ENCODE measurements around the gene SH3RF2. TPM values are rescaled to one million over a fixed set of nuclear protein-coding genes. Genes with fewer than 3 reads are reported as not detected.

Gene SH3RF2
- polyA plus RNA-seq, 3 donors, result not detected

DNA sequence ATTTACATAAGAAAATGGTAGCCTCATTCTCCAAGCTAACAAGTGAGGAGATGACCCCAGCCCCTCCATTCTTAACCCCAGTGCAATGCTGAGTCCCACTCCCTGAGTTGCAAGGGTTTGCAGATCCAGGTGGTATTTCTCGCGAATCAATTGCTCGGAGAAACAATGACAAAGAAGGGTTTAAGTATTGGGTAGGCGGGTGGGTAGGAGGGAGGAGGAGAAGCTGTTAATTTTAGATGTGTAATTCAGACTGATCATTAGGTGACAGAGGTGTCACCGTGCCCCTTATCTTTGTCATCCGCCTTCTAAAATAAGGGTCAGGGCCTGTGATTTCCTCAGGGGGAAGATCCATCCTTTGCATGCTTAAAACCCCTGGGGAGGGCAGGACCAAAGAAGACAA lies 17.0 kb upstream of the SH3RF2 start:
- Mint-ChIP-seq H3K36me3 (no peaks in the 10 kb centered on the region), H3K9me3 (peaks cover 0 to 1% (median 0%) of the 10 kb centered on the region in 7 donors), H3K4me1 (no peaks in the 10 kb centered on the region), H3K27me3 (ENCODE audit: low read depth in 3 of 3) (peaks cover 0 to 4% (median 1%) of the 10 kb centered on the region in 3 donors), H3K27ac (no peak overlapping the region), H3K4me3 (no peak overlapping the region)
- Histone ChIP-seq H3K9me3 (replicated peaks in 1 of 2; ENCODE audit: control insufficient read depth in 1 of 2, insufficient read depth in 1 of 2, low read length in 2 of 2) (no peaks in the 10 kb centered on the region), H3K36me3 (replicated peaks in 1 of 2; ENCODE audit: control insufficient read depth in 1 of 2, insufficient read depth in 2 of 2, low read length in 2 of 2) (no peaks in the 10 kb centered on the region), H4K20me1 (ENCODE audit: insufficient read depth, low read length) (no peaks in the 10 kb centered on the region), H3K4me1 (ENCODE audit: control insufficient read depth in 1 of 2, insufficient read depth in 2 of 2, low read length in 2 of 2) (no peaks in the 10 kb centered on the region), H3K27me3 (ENCODE audit: control insufficient read depth in 2 of 2, insufficient read depth in 2 of 2, low read length in 2 of 2) (peaks cover 0 to 3% of the 10 kb centered on the region in 2 donors), H3K4me3 (replicated peaks in 1 of 3; ENCODE audit: low read depth in 2 of 3, low read length in 3 of 3) (no peak overlapping the region), H3K4me2 (replicated peaks; ENCODE audit: extremely low read depth, low read length, poor library complexity, severe bottlenecking) (no peak overlapping the region), H3K79me2 (ENCODE audit: insufficient read depth, low read length) (no peaks in the 10 kb centered on the region), H3K27ac (ENCODE audit: low read depth in 1 of 2, low read length in 2 of 2) (no peak overlapping the region), H3K9ac (ENCODE audit: insufficient read depth, low read length, poor library complexity, severe bottlenecking) (no peak overlapping the region), H2AFZ (ENCODE audit: insufficient read depth, low read depth, low read length, poor library complexity, severe bottlenecking) (no peak overlapping the region)
- WGBS (ENCODE audit: insufficient coverage), result 100% methylated on average over 6 of the region's 6 CpGs
- intact Hi-C loops (cut with micrococcal nuclease), result no loop called here
- DNase-seq, result no peak
- no peak for TF ChIP-seq CTCF (IDR thresholded peaks at IDR 0.05)

GRCh38 chr5:145920542-145921210 lies 15.7 kb upstream of the SH3RF2 start:
- peaks cover 0 to 1% (median 0%) of the 10 kb centered on the region in 7 donors for H3K9me3 Mint-ChIP-seq
- no peak overlapping the region for H3K27ac Mint-ChIP-seq
- no peaks in the 10 kb centered on the region for H3K4me1 Mint-ChIP-seq
- no peak overlapping the region for H2AFZ ChIP-seq (ENCODE audit: insufficient read depth, low read depth, low read length, poor library complexity, severe bottlenecking)
- H3K36me3 ChIP-seq (replicated peaks in 1 of 2; ENCODE audit: control insufficient read depth in 1 of 2, insufficient read depth in 2 of 2, low read length in 2 of 2), result no peaks in the 10 kb centered on the region
- H3K9me3 ChIP-seq (replicated peaks in 1 of 2; ENCODE audit: control insufficient read depth in 1 of 2, insufficient read depth in 1 of 2, low read length in 2 of 2), result no peaks in the 10 kb centered on the region
- 83% methylated on average over 1 of the region's 1 CpG for WGBS (ENCODE audit: insufficient coverage)
- H3K27ac ChIP-seq (ENCODE audit: low read depth in 1 of 2, low read length in 2 of 2), result no peak overlapping the region
- H3K36me3 Mint-ChIP-seq, result no peaks in the 10 kb centered on the region
- TF ChIP-seq CTCF (IDR thresholded peaks at IDR 0.05), result no peak
- H4K20me1 ChIP-seq (ENCODE audit: insufficient read depth, low read length), result no peaks in the 10 kb centered on the region
- H3K27me3 ChIP-seq (ENCODE audit: control insufficient read depth in 2 of 2, insufficient read depth in 2 of 2, low read length in 2 of 2), result peaks cover 0 to 3% of the 10 kb centered on the region in 2 donors
- H3K79me2 ChIP-seq (ENCODE audit: insufficient read depth, low read length), result no peaks in the 10 kb centered on the region
- no peak overlapping the region for H3K4me3 ChIP-seq (replicated peaks in 1 of 3; ENCODE audit: low read depth in 2 of 3, low read length in 3 of 3)
- H3K9ac ChIP-seq (ENCODE audit: insufficient read depth, low read length, poor library complexity, severe bottlenecking), result no peak overlapping the region
- H3K4me3 Mint-ChIP-seq, result no peak overlapping the region
- intact Hi-C loops (cut with micrococcal nuclease), result no loop called here
- DNase-seq, result no peak
- no peak overlapping the region for H3K4me2 ChIP-seq (replicated peaks; ENCODE audit: extremely low read depth, low read length, poor library complexity, severe bottlenecking)
- peaks cover 0 to 4% (median 1%) of the 10 kb centered on the region in 3 donors for H3K27me3 Mint-ChIP-seq (ENCODE audit: low read depth in 3 of 3)
- no peaks in the 10 kb centered on the region for H3K4me1 ChIP-seq (ENCODE audit: control insufficient read depth in 1 of 2, insufficient read depth in 2 of 2, low read length in 2 of 2)

All from CD14-positive monocyte (primary cell).